HG03039 (cell line): Measurements from ENCODE around the gene MECR.
A peak's percentile ranks its signal among the peaks of the same experiment; 100 is the strongest.

Experiments used
- ATAC-seq: cut with Tn5 transposase; IDR thresholded peaks from one replicate; pipeline ENCODE4 v1.9.1; 2021; ENCODE audit warnings: mild to moderate bottlenecking, moderate library complexity; ENCODE audit not compliant: unreplicated experiment

MECR gene

GRCh38 chr1:29209173-29209572, 21.6 kb downstream of the MECR start:
- ATAC-seq = no peak

DNA sequence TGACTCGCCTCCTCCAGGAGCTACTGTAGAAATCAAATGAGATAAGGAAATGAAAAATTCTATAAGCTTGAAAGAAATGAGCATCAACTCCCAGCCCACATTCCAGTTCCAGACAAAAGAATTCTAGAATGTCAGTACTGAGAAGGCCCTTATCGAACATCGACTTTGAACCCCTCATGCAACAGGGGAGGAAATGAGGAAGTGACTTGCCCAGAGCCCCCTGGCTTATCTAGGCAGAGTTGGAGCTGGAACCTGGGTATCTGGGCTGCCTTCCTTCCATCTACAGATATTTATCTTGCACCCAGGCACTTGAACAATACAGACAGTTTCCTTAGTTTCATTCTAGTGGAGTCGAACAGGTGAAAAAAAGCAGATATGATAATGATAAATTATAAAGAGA, 22.3 kb downstream of the MECR start:
- ATAC-seq = no peak

GRCh38 chr1:29202584-29203340, 28.0 kb downstream of the MECR start:
- no peak for ATAC-seq

- ATAC-seq = no peak
These were observed 28.7 kb downstream of the MECR start for GRCh38 chr1:29202053-29202452.

DNA sequence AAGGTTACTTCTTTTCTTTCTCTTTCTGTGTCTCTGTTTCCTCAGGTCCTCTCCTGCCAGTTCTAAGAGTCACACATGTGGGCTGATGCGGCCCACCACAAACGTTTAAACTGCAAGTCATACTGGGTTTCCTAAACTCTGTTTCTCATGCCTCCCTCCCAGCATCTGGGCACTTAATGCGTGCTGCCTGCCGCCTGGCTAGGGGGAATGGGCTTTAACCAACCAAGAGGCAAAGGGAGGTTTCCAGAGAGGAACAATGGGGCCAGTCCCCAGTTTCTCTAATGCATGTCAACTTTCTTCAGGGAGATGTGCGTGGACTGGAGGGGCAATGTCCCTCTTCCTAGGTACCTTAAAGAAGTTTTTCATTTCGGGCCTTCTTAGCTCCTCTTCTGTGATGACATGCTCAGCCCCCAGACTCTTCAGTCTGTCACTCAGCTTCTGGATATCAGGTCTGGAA, 29.1 kb downstream of the MECR start:
- no peak for ATAC-seq

DNA sequence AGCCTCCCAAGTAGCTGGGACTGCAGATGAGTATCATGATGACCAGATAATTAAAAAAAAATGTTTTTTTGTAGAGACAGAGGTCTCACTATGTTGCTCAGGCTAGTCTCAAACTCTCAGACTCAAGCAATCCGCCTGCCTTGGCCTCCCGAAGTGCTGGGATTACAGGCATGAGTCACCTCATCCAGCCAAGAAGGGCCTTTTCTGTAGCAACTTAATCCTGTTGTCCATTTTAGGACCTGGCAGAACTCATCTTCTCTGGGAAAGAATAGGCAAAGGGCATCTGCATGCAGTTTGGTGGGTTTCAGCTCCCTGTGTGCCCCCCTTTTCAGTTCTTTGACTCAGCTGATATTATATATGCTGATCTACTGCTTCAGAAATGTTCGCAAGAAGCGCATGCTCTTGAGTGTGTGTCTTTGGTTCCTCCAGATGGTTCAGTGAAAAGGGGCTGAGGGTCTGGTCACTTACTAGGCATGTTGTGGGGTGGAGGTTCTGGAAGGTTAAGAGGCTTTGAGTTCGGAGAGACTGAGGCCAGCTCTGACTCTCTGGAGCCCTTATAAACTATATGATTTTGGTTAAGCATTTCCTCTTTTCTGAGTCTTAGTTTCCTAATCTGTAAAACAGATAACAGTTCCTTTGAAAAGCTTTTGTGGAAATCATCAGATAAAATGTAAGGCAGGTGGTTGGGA, 29.7 kb downstream of the MECR start:
- no peak for ATAC-seq

GRCh38 chr1:29197993-29198392, 32.7 kb downstream of the MECR start:
- no peak for ATAC-seq

DNA sequence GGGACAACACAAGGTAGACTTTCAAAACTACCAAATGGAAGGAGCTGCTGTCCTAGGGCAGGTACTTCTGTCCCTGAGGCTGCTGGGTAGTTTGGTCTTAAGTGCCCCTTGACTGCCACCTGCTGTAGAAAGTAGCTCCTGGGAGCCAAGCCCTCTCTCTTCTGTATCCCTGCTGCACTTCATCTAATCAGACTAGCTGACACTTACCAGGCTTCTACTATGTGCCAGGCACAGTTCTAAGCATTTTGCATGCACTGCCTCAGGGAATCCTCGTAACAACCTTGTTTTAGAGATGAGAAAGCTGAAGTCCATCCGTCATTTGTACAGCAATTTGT, 33.2 kb downstream of the MECR start:
- no peak for ATAC-seq

DNA sequence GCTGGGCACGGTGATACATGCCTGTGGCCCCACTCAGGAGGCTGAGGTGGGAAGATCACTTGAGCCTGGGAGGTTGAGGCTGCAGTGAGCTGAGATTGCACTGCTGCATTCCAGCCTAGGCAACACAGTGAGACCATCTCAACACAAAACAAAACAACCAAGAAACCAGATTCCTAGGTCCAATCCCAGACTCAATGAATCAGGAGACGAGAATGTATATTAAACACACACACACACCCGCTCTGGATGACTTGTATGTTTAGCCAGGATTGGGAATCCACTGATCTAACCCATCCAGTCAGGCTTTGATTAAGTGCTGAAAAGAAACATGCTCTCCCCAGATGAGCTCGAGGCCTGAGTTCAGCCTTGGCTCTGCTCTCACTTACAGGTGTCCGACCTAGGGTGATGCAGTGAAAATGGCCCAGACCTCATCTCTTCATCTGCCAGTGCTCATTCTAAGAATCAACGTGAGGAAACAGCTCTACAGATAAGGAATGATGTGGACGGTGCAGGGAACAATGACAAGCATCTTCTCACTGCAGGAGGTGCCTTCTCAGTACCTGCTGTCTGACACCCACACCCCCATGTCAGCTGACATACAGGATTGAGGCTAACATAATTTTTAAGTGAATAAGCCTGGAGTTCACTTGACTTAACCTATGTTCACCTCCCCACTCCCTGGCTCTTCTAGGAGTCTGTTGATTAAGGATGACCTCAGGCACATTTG, 33.7 kb downstream of the MECR start:
- no peak for ATAC-seq

DNA sequence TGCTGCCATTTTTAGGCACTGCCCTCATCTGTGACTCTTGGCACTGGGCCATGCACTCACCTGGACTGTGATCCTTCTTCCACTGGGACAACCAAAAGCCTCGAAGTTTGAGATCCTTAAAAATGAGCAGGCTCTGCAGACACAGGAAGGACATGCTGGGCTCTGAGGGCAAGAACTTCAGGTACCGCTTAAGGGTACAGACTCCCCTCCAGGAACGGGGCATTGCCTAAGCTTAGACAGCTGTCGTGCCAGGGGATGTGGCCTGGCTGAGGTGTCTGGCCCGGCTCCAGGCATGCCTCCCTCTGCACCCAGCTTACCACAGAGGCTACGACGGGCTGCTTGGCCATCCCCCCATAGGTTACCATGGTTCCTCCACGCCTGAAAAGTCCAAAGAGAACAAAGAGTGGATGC, 34.8 kb downstream of the MECR start:
- ATAC-seq = no peak

GRCh38 chr1:29193879-29194455, 36.8 kb downstream of the MECR start:
- ATAC-seq = no peak

DNA sequence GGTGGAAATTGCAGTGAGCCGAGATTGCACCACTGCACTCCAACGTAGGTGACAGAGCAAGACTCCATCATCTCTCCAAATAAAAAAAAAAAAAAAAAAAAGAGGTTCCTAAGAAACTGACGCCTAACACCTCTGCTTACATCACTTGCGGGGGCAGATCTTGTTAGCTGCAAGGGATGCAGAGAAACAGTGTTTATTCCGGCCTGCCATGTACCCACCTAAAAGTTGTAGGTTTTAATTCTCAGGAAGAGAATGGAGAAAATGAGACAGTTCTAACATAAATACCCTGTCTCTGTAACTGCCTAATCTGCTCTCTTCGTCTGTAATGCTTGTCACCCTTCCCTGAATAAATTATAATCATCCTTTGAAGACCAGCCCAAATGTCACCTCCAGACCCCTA, 40.0 kb downstream of the MECR start:
- no peak for ATAC-seq

DNA sequence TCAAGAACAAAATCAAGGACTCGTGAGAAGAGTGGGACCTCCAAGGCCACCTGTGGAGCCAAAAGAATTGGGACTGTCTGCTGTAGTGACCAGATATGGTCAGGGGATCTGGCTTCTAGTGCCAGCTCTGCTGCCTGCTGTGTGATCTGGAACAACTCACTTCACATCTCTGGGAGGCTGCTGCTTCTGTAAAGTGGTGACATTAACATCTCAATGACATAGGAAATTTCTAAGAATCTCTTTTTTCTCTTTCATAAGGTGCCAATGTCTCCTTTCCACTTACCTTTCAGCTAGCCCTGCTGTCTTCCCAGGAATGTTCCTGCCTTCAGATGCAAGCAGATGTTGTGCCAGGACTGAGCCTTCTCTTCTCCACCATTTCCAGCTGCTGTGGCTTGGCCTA, 44.0 kb downstream of the MECR start:
- no peak for ATAC-seq

DNA sequence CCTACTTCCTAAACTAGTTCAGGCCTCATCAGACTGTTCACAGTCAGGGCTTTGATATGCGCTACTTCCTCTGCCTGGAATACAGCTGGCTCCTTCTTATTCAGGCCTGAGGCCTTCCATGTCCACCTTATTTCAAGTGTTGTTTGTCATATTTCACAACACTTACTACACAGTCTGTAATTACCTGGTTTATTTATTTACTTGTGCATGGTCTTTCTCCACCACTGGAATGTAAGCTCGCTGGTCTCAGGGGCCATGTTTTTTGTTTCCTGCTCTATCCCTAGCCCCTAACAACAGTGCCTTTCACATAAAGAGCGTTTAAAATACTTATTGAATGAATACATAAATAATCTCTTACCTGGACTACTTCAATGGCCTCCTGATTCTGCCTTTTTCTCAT, 44.5 kb downstream of the MECR start:
- ATAC-seq = no peak

GRCh38 chr1:29183287-29183686, 47.4 kb downstream of the MECR start:
- ATAC-seq = no peak

GRCh38 chr1:29181413-29182225, 49.1 kb downstream of the MECR start, which contains the start of gene SRSF4:
Gene SRSF4, minus strand, starts transcription at chr1:29181900. Its CDS starts 148 bp downstream, at chr1:29181752.
- ATAC-seq = peak; percentile 88

GRCh38 chr1:29180497-29181412, 50.0 kb downstream of the MECR start:
- no peak for ATAC-seq

DNA sequence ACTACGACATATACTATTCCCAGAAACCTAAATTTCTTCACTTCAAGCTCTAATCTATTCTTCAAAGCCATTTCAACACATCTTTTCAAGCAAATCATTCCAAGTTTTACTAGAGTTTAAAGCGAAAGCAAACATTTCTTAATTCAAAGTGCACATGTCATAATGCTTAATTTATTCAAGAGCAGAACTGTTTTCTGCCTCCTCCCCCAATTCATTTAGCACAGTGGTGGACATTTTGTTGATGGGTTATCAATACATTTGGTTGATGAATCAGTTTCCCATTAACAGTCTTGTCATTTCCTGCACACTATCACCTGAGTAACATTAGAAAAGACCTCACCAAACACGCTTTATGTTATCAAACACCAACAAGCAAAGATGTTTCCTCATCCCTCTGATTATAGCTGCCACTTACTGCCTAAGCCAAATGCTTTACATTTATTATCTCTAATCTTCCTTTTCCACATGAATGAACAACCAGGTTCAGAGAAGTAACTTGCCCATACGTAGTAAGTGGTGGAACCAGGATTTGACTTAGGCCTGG, 51.0 kb downstream of the MECR start:
- ATAC-seq = no peak

GRCh38 chr1:29177022-29177705, 53.6 kb downstream of the MECR start:
- no peak for ATAC-seq
